Measurements from ENCODE around the gene ARHGEF4.
A peak's percentile ranks its signal among the peaks of the same experiment; 100 is the strongest.

The ARHGEF4 gene, protein sequence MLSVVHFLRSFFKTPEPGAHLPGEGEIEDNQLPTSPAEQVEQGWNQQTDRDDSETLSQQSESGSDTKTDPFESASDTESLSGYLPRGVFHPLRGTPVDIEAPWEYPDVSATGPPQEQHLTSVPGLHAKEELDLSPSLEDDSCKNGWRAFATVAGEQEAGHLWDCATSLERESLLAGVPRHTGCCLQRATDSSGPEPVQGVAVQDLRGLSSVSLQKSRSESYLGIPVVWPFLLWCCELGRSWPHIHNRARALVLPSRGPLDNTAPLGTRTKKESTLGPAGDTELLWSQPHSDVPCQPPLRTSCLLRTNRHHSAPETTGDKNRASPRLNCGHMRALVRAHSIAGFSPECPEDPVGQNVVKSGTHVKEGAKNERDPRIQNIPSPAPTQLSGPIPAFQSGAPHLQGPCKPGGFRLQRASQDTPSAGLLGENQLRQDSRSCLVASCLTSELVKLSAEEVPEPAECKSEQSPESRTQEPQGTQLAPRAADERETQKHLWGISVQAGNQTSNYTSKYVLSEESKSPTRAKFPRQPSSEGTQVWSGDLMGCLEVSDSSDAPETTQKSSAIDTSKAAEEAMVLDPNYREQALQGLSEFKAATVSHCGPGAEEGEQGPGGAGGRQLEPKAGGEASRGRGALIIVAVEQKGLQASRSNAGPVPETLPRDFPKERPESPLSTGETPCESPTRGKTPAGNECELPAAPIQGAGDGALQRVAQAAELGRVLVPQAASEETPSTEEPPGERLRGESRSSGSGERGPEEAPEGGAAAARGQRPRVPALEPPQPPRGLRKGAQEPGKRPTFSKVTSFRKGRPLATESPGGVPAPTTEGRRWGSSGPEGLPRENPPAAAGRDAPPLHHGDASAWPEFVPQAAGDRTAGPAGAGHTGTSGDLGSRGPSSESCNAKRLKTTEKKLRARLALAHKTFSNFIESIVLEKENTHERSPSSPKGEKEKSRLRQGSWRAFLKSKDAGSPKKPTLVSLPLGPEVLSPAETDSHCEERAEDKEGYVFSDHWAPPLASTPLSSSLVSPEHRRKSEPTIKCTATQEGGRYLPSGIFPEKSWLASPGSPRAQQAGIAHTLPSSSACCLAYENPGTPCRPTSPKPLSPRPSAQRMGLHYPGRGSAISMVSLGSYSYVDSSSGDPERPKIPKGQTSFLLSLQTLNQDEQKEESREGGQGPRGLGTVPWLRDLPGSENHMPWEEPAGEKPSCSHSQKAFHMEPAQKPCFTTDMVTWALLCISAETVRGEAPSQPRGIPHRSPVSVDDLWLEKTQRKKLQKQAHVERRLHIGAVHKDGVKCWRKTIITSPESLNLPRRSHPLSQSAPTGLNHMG (N-terminal part only)

DNA sequence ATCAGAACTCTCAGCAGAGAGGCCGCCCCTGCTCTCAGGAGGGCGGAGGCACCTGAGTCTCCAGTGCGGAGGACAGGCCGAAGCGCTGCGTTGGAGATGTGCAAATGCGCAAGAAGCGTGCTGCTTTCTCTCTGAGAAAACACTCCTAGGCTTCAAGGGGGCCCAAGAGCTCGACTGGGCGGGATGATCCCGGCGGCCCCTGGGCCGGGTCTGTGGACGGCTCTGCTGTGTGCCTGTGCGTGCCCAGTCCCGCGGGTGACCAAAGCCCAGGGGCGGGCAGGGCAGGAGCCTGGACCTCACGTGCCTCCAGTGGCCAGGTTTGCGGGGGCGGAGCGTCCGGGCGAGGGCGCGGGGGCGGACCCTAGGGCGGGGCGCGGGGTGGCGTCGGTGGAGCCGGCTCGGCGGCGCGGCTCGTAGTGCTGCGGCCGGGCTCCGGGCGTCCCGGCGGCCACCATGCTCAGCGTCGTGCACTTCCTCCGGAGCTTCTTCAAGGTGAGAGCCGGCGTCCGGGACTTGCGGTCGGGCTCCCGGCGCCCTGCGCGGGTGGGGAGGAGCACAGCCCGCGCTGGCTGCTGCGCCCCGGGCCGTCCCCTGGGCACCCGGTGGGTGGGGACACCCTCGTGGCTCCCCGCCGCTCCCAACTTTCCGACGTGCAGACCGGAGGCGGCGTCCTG is at the start of gene ARHGEF4:
ARHGEF4 (plus strand) TSS at position 414 of the 674 bp plus-strand sequence; CDS start at position 454, 40 bp downstream.
- no peaks in the 10 kb centered on the region for H3K4me1 ChIP-seq (ENCODE audit: control insufficient read depth, insufficient read depth, low read length)
- no peak within 1 kb of the TSS for H3K9ac ChIP-seq (ENCODE audit: low read depth, low read length)
- H3K36me3 ChIP-seq (ENCODE audit: control insufficient read depth, insufficient read depth, low read length): no peaks in the 10 kb centered on the region
- no peaks in the 10 kb centered on the region for H3K9me3 ChIP-seq (ENCODE audit: control insufficient read depth, insufficient read depth, low read length)
- peaks cover 14% of the 10 kb centered on the region for H3K27me3 ChIP-seq (ENCODE audit: control insufficient read depth, insufficient read depth, low read length)
- H3K4me3 ChIP-seq (ENCODE audit: low read depth, low read length): peak within 1 kb of the TSS; percentile 61

DNA sequence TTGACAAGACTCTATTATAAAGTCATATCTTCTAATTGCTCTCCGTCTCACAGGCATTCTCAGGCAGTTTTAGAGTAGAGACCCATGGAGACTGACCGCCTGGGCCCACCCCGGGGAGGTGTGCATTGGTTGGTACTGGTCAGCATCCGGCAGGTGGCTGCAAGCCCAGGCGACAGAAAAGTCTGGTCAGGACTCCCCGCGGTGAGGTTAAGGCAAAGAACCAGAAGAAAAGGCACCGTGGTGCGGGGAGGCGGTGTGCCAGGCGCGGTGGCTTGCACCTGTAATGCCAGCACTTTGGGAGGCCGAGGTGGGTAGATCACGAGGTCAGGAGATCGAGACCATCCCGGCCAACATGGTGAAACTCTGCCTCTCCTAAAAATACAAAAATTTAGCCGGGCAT is 48.9 kb upstream of the ARHGEF4 start:
- H3K36me3 ChIP-seq (ENCODE audit: control insufficient read depth, insufficient read depth, low read length): no peaks in the 10 kb centered on the region
- no peak overlapping the region for H3K4me3 ChIP-seq (ENCODE audit: low read depth, low read length)
- no peak overlapping the region for H3K9ac ChIP-seq (ENCODE audit: low read depth, low read length)
- no peaks in the 10 kb centered on the region for H3K9me3 ChIP-seq (ENCODE audit: control insufficient read depth, insufficient read depth, low read length)
- no peaks in the 10 kb centered on the region for H3K4me1 ChIP-seq (ENCODE audit: control insufficient read depth, insufficient read depth, low read length)
- no peaks in the 10 kb centered on the region for H3K27me3 ChIP-seq (ENCODE audit: control insufficient read depth, insufficient read depth, low read length)

DNA sequence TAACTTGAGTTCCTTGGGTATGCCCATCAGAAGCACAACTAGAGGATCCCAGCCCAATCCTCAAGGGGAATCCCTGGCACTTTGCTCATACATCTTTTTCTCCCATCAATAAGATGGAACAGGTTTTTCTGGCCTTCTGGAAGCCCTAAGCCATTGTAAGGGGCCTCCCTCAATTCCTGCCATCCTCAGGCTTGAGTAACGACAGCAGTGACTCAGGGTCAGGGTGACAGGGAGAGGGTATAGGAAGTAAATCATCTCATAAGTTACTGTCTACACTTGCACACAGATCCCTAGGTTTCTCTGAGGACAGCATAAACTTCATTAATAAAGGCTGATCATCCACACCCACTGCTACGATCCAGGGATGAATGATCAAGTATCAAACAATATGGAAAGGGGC is 46.4 kb upstream of the ARHGEF4 start:
- no peaks in the 10 kb centered on the region for H3K4me1 ChIP-seq (ENCODE audit: control insufficient read depth, insufficient read depth, low read length)
- no peaks in the 10 kb centered on the region for H3K27me3 ChIP-seq (ENCODE audit: control insufficient read depth, insufficient read depth, low read length)
- H3K36me3 ChIP-seq (ENCODE audit: control insufficient read depth, insufficient read depth, low read length): no peaks in the 10 kb centered on the region
- no peaks in the 10 kb centered on the region for H3K9me3 ChIP-seq (ENCODE audit: control insufficient read depth, insufficient read depth, low read length)
- H3K4me3 ChIP-seq (ENCODE audit: low read depth, low read length): no peak overlapping the region
- no peak overlapping the region for H3K9ac ChIP-seq (ENCODE audit: low read depth, low read length)

DNA sequence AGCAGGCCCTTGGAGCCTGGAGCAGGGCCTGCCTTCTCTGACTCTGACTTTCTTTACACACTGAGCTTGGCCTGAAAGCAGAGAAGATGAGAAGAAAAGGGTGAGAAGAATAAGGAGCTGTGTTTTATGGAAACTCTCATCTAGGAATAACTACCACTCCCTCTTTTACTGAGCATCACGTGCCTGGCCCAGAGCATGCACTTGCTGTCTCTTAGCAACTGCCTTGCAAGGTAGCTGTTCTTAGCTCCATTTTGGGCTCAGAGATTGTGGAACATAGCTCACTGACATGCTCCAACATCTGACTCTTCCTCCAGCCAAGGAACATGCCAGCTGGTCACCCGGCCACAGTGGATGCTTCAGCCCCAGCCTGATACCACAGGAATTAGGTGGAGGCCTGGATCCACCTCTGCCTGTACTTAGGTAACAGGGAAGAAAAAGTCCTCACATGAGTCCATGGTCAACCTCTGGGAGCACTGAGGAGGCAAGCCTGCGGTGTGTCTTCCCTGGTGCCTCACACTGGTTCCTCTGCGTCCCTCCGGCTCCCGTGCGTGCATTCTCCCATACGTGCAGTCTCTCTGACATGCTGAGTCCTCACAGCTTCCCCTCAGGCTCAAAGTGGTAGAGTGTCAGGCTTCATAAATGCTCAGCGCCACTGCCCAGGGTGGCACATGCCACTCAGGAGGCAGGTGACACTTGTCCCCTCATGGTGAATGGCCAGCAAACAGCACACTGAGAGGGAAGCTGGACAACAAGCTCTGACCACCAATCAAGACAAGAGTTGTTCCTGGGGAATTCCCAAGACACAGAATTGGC is 45.7 kb upstream of the ARHGEF4 start:
- Histone ChIP-seq H3K9ac (ENCODE audit: low read depth, low read length) (no peak overlapping the region), H3K4me1 (ENCODE audit: control insufficient read depth, insufficient read depth, low read length) (no peaks in the 10 kb centered on the region), H3K4me3 (ENCODE audit: low read depth, low read length) (no peak overlapping the region), H3K27me3 (ENCODE audit: control insufficient read depth, insufficient read depth, low read length) (no peaks in the 10 kb centered on the region), H3K36me3 (ENCODE audit: control insufficient read depth, insufficient read depth, low read length) (no peaks in the 10 kb centered on the region), H3K9me3 (ENCODE audit: control insufficient read depth, insufficient read depth, low read length) (no peaks in the 10 kb centered on the region)

DNA sequence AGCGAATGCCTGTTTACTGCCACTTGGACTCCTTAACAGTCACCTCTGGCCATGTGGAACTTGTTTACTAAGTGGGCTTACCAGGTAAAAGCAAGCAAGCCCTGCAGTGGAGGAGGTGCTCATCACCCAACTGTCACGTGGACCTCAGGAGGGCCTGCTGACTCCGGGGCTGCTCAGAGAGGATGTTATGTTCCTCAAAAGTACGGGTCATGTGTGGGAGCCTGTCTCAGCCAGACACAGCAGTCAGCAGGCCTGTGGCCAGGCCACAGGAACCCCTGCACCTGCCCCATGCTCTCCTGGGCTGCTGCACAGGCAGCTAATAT is 45.1 kb upstream of the ARHGEF4 start:
- H3K36me3 ChIP-seq (ENCODE audit: control insufficient read depth, insufficient read depth, low read length): no peaks in the 10 kb centered on the region
- H3K4me3 ChIP-seq (ENCODE audit: low read depth, low read length): no peak overlapping the region
- no peaks in the 10 kb centered on the region for H3K9me3 ChIP-seq (ENCODE audit: control insufficient read depth, insufficient read depth, low read length)
- H3K27me3 ChIP-seq (ENCODE audit: control insufficient read depth, insufficient read depth, low read length): no peaks in the 10 kb centered on the region
- no peaks in the 10 kb centered on the region for H3K4me1 ChIP-seq (ENCODE audit: control insufficient read depth, insufficient read depth, low read length)
- H3K9ac ChIP-seq (ENCODE audit: low read depth, low read length): no peak overlapping the region

DNA sequence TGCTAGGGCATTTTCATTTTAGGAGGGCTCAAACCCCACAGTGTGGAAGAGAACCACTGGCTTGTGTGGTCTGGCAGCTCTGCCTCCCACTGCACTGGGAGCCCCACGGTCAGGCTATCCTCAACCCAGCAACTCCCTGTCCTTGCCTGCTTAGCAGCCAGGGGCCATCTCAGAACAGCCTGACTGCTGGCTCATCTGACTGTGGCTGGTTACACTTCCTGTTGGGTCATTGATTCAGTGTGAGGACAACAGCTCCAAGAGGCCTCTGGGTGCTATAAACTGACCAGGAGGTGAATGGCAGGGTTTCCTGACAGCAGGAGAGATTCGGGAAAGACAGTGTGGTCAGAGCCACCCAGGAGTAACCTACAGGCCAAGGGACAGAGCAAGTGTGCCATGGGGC is 41.3 kb upstream of the ARHGEF4 start:
- Histone ChIP-seq H3K27me3 (ENCODE audit: control insufficient read depth, insufficient read depth, low read length) (peaks cover 15% of the 10 kb centered on the region), H3K9me3 (ENCODE audit: control insufficient read depth, insufficient read depth, low read length) (no peaks in the 10 kb centered on the region), H3K4me3 (ENCODE audit: low read depth, low read length) (no peak overlapping the region), H3K36me3 (ENCODE audit: control insufficient read depth, insufficient read depth, low read length) (no peaks in the 10 kb centered on the region), H3K9ac (ENCODE audit: low read depth, low read length) (no peak overlapping the region), H3K4me1 (ENCODE audit: control insufficient read depth, insufficient read depth, low read length) (peaks cover 2% of the 10 kb centered on the region)

DNA sequence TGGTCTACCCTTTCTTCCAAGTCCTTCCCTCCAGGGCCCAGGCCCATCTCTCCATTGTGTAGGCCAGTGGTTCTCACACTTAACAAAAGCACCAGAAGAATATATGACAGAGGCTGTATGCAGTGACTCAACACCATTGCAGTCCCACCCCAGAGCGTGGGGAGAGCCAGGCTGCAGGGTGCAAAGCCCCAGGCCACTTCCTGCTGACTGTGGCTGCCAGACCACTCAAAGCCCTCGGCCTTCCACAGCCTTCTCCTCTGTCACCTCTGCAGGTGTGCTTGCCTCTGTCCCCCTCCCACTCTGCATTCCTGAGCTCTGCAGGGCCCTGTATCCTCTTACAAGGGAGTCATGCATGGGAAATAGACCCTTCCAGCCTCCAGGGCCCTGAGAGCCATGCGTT is 40.4 kb upstream of the ARHGEF4 start:
- Histone ChIP-seq H3K36me3 (ENCODE audit: control insufficient read depth, insufficient read depth, low read length) (no peaks in the 10 kb centered on the region), H3K27me3 (ENCODE audit: control insufficient read depth, insufficient read depth, low read length) (peaks cover 15% of the 10 kb centered on the region), H3K9ac (ENCODE audit: low read depth, low read length) (no peak overlapping the region), H3K4me3 (ENCODE audit: low read depth, low read length) (no peak overlapping the region), H3K9me3 (ENCODE audit: control insufficient read depth, insufficient read depth, low read length) (no peaks in the 10 kb centered on the region), H3K4me1 (ENCODE audit: control insufficient read depth, insufficient read depth, low read length) (peaks cover 2% of the 10 kb centered on the region)

DNA sequence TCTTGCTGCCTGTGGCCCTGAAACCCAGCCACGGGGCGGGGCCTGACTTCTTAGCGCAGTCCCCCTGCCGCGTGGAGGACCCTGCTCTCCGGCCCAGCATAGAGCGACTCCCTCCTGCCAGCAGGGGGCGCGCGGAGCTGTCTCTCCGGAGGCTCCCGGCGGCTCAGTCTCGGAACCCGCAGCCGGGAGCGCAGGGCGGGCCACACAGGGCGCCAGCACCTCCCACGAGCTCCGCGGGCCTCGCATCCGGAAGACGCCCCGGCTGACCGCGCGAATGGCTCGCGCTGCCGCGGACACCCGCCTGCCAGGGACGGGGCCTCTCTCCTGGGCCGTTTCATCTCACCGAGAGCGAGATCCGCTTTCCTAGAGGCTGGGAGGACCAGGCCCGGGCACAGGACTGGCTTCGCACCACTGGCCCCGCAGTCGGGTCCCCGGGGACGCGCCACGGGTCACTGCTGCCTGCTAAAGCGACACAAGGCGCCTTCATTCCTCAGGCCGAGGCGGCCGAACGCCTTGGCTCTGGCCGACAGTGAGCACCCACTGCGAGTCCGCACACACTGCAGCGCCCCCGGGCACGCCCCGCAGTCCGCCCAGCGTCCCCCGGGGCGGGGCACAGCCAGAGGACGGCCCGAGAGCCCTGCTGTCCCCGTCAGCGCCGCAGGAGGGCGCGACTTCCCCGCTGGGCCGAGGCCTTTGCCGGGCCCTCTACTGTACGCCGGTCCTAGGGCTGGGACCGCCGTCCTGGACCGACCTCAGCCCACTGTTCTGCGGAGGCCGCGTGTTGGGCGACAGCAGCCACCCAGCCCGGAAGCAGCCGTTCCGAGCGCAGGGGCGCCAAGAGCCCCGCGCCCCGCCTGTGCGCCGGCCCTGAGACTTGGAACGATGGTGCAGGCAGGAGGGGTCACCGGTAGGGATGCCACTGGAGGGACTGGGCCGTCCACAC is 39.0 kb upstream of the ARHGEF4 start:
- H3K27me3 ChIP-seq (ENCODE audit: control insufficient read depth, insufficient read depth, low read length): peaks cover 15% of the 10 kb centered on the region
- H3K4me3 ChIP-seq (ENCODE audit: low read depth, low read length): peak overlapping the region; percentile 73
- H3K9me3 ChIP-seq (ENCODE audit: control insufficient read depth, insufficient read depth, low read length): no peaks in the 10 kb centered on the region
- peaks cover 2% of the 10 kb centered on the region for H3K4me1 ChIP-seq (ENCODE audit: control insufficient read depth, insufficient read depth, low read length)
- H3K36me3 ChIP-seq (ENCODE audit: control insufficient read depth, insufficient read depth, low read length): no peaks in the 10 kb centered on the region
- peak overlapping the region; percentile 49 for H3K9ac ChIP-seq (ENCODE audit: low read depth, low read length)

DNA sequence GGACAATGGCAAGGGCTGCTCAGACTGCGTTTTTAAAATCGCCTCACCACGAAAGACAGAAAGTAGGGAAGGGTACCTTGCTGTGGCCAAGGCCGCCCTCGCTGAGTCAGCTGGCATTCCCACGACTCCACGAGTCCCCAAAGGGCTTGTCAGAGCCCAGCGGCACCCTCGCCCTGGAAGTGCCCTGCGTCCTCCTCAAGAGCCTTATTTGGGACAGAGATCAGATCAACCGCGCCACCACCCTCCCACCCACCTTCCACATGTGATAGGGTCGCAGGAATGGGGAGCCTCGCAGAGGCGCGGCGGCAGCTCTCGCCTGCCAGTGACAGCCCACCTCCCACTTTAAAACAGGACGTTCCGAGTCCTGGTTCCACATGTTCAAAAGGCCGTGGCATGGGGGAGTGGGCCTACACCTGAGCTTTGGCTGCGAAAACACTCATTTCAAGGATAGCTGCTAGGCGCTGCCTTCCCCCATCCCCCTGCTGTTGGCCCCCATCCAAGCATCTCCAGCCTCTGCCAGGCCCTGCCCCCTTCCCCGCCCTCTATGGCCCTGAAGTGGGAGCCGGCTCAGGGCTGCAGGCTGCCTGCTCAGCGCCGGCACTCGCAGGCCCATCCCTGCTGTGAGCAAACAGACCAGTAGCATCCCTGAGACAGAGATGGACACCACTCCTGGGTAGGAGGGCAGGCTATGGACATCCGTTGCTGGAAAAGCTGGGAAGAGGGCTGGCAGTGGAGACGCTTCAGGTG is 38.1 kb upstream of the ARHGEF4 start:
- Histone ChIP-seq H3K4me1 (ENCODE audit: control insufficient read depth, insufficient read depth, low read length) (peaks cover 2% of the 10 kb centered on the region), H3K4me3 (ENCODE audit: low read depth, low read length) (peak overlapping the region; percentile 73), H3K9me3 (ENCODE audit: control insufficient read depth, insufficient read depth, low read length) (no peaks in the 10 kb centered on the region), H3K36me3 (ENCODE audit: control insufficient read depth, insufficient read depth, low read length) (no peaks in the 10 kb centered on the region), H3K27me3 (ENCODE audit: control insufficient read depth, insufficient read depth, low read length) (peaks cover 15% of the 10 kb centered on the region), H3K9ac (ENCODE audit: low read depth, low read length) (no peak overlapping the region)

All from iPS-15b (cell line).